Liver (tissue), 9 donors: ENCODE data around the gene KRTAP3-1. TPM values are rescaled to one million over a fixed set of nuclear protein-coding genes. Genes with fewer than 3 reads are reported as not detected.

Experiments
- DNase-seq: peaks from one replicate; pipeline ENCODE4 v3.0.0-alpha.2; 2017; ENCODE audit warnings: low spot score
- H3K27ac ChIP-seq, 2 donors: one replicate each; pipeline ENCODE4 v1.7.0; 2013; ENCODE audit warnings: inconsistent platforms in 2 of 2, low read length in 2 of 2, control low read depth in 1 of 2, low read depth in 1 of 2, mild to moderate bottlenecking in 1 of 2
- H3K27me3 ChIP-seq, 4 donors: one replicate each; pipeline versions ENCODE4 v1.6.1 to v1.7.0; 2013; ENCODE audit warnings: low read length in 3 of 4, inconsistent platforms in 1 of 4, mild to moderate bottlenecking in 1 of 4, moderate library complexity in 1 of 4; ENCODE audit not compliant: control insufficient read depth in 4 of 4, insufficient read depth in 4 of 4
- H3K36me3 ChIP-seq, 4 donors: one replicate each; pipeline versions ENCODE4 v1.6.1 to v1.7.0; 2013; ENCODE audit warnings: low read length in 3 of 4, mild to moderate bottlenecking in 3 of 4, low read depth in 1 of 4, moderate library complexity in 1 of 4; ENCODE audit not compliant: control insufficient read depth in 4 of 4, insufficient read depth in 3 of 4
- H3K4me1 ChIP-seq, 4 donors: one replicate each; pipeline versions ENCODE4 v1.6.1 to v1.7.0; 2013; ENCODE audit warnings: low read length in 3 of 4, mild to moderate bottlenecking in 3 of 4, moderate library complexity in 1 of 4; ENCODE audit not compliant: control insufficient read depth in 4 of 4, insufficient read depth in 4 of 4
- H3K4me3 ChIP-seq, 3 donors: one replicate each; pipeline versions ENCODE4 v1.6.1 to v1.7.0; 2013; ENCODE audit warnings: low read length in 3 of 3, control low read depth in 1 of 3, low read depth in 1 of 3, mild to moderate bottlenecking in 1 of 3
- H3K9ac ChIP-seq, 2 donors: one replicate each; pipeline ENCODE4 v1.7.0; 2013; ENCODE audit warnings: low read length in 2 of 2, mild to moderate bottlenecking in 2 of 2, moderate library complexity in 2 of 2, control low read depth in 1 of 2, low read depth in 1 of 2
- H3K9me3 ChIP-seq, 4 donors: one replicate each; pipeline versions ENCODE4 v1.6.1 to v1.7.0; 2013; ENCODE audit warnings: low read length in 3 of 4; ENCODE audit not compliant: control insufficient read depth in 4 of 4
- ATF3 ChIP-seq: IDR thresholded peaks from 2 replicates; pipeline ENCODE4 v1.6.1; 2016; ENCODE audit warnings: antibody characterized with exemption
- CTCF ChIP-seq: fragments of 150-350 bp; IDR thresholded peaks from 2 replicates; pipeline ENCODE4 v1.5.1; 2017; ENCODE audit warnings: improper control_type of control experiment, low read depth, low read length; ENCODE audit not compliant: missing input control
- EGR1 ChIP-seq, 2 donors: IDR thresholded peaks; 2 replicates each; pipeline ENCODE4 v1.6.1; 2016 to 2018; ENCODE audit warnings: antibody characterized with exemption in 2 of 2, low read depth in 2 of 2
- FOXA1 ChIP-seq: IDR thresholded peaks from 2 replicates; pipeline ENCODE4 v1.6.1; 2016; ENCODE audit warnings: antibody characterized with exemption
- FOXA2 ChIP-seq: IDR thresholded peaks from 2 replicates; pipeline ENCODE4 v1.6.1; 2016; ENCODE audit warnings: antibody characterized with exemption
- GABPA ChIP-seq, 2 donors: IDR thresholded peaks in 1 of 2; conservative IDR thresholded peaks in 1 of 2; 2 replicates each; pipeline ENCODE4 v1.6.1; 2016; ENCODE audit warnings: antibody characterized with exemption in 2 of 2, mild to moderate bottlenecking in 1 of 2, moderate library complexity in 1 of 2
- HNF4A ChIP-seq, 2 donors: conservative IDR thresholded peaks; 2 replicates each; pipeline ENCODE4 v1.6.1; 2016; ENCODE audit warnings: antibody characterized with exemption in 2 of 2, mild to moderate bottlenecking in 2 of 2
- HNF4G ChIP-seq: IDR thresholded peaks from 2 replicates; pipeline ENCODE4 v1.6.1; 2016; ENCODE audit warnings: antibody characterized with exemption
- JUND ChIP-seq, 2 donors: IDR thresholded peaks; 2 replicates each; pipeline ENCODE4 v1.6.1; 2016; ENCODE audit warnings: antibody characterized with exemption in 2 of 2
- MAX ChIP-seq: IDR thresholded peaks from 2 replicates; pipeline ENCODE4 v1.6.1; 2016; ENCODE audit warnings: antibody characterized with exemption
- NR2F2 ChIP-seq: IDR thresholded peaks from 2 replicates; pipeline ENCODE4 v1.6.1; 2016; ENCODE audit warnings: antibody characterized with exemption
- RAD21 ChIP-seq, 2 donors: IDR thresholded peaks; 2 replicates each; pipeline ENCODE4 v1.6.1; 2016; ENCODE audit warnings: antibody characterized with exemption in 2 of 2, mild to moderate bottlenecking in 2 of 2
- REST ChIP-seq: IDR thresholded peaks from 2 replicates; pipeline ENCODE4 v1.6.1; 2016; ENCODE audit warnings: antibody characterized with exemption, mild to moderate bottlenecking
- SP1 ChIP-seq: IDR thresholded peaks from 2 replicates; pipeline ENCODE4 v1.6.1; 2018; ENCODE audit warnings: antibody characterized with exemption, mild to moderate bottlenecking
- TAF1 ChIP-seq: conservative IDR thresholded peaks from 2 replicates; pipeline ENCODE4 v1.6.1; 2016; ENCODE audit warnings: antibody characterized with exemption, mild to moderate bottlenecking
- YY1 ChIP-seq: IDR thresholded peaks from 2 replicates; pipeline ENCODE4 v1.6.1; 2016; ENCODE audit warnings: antibody characterized with exemption, mild to moderate bottlenecking
- ZBTB33 ChIP-seq: IDR thresholded peaks from 2 replicates; pipeline ENCODE4 v1.6.1; 2016; ENCODE audit warnings: antibody characterized with exemption
- WGBS: extraction: QIAGEN DNeasy Blood & Tissue Kit; methylation state at CpG from one replicate; pipeline ENCODE4 v1.1.7; 2013; 5-methylcytosine and 5-hydroxymethylcytosine counted together
- polyA plus RNA-seq, 2 donors: library from polyadenylated mRNA; stranded (reverse) in 1 of 2; unstranded in 1 of 2; fragments of 200-250 nt in 1 of 2; fragments of >200 nt in 1 of 2; fragmentation: Nextera tagmentation in 1 of 2; extraction: Ambion mirVana in 1 of 2; gene quantifications; one replicate each; pipeline versions ENCODE4 v1.2.1 to v1.2.3, GENCODE V29; 2013 to 2015
- total RNA-seq, 2 donors: library from RNA; depleted of rRNA; stranded (reverse); fragments of >200 nt; gene quantifications; one replicate each; pipeline ENCODE4 v1.2.3, GENCODE V29; 2014
- donor health status: healthy.
- donor health status: healthy.
- donor health status: healthy.
- donor health status: healthy.
- donor health status: healthy.

The KRTAP3-1 gene
- total and polyA plus RNA-seq, 4 donors: not detected

GRCh38 chr17:41015454-41015853 lies 6.5 kb upstream of the KRTAP3-1 start:
- Histone ChIP-seq H3K4me3 (no peak overlapping the region), H3K9me3 (no peaks in the 10 kb centered on the region), H3K27ac (no peak overlapping the region), H3K36me3 (no peaks in the 10 kb centered on the region), H3K9ac (no peak overlapping the region), H3K4me1 (no peaks in the 10 kb centered on the region), H3K27me3 (peaks cover 0 to 4% (median 0%) of the 10 kb centered on the region in 4 donors)
- TF ChIP-seq REST: no peak
- no peak for TF ChIP-seq HNF4G
- no peak for TF ChIP-seq ATF3
- no peak for TF ChIP-seq YY1
- TF ChIP-seq GABPA (IDR thresholded peaks at IDR 0.05 in 1 of 2, conservative IDR thresholded peaks at IDR 0.05 in 1 of 2): no peak
- TF ChIP-seq FOXA2: no peak
- TF ChIP-seq RAD21 (IDR thresholded peaks at IDR 0.05): no peak
- TF ChIP-seq TAF1: no peak
- TF ChIP-seq EGR1 (IDR thresholded peaks at IDR 0.05; ENCODE audit: low read depth in 2 of 2): no peak
- WGBS: 74% methylated on average over 7 of the region's 7 CpGs
- DNase-seq: no peak

- TF ChIP-seq JUND (IDR thresholded peaks at IDR 0.05) (no peak), MAX (no peak), NR2F2 (no peak), GABPA (IDR thresholded peaks at IDR 0.05 in 1 of 2, conservative IDR thresholded peaks at IDR 0.05 in 1 of 2) (no peak), FOXA1 (no peak), EGR1 (IDR thresholded peaks at IDR 0.05; ENCODE audit: low read depth in 2 of 2) (no peak), HNF4G (no peak), RAD21 (IDR thresholded peaks at IDR 0.05) (no peak), ZBTB33 (no peak), TAF1 (no peak), SP1 (no peak), ATF3 (no peak), CTCF (no peak), REST (no peak), HNF4A (conservative IDR thresholded peaks at IDR 0.05) (no peak)
- Histone ChIP-seq H3K9me3 (no peaks in the 10 kb centered on the region), H3K9ac (no peak overlapping the region), H3K27ac (no peak overlapping the region), H3K4me3 (no peak overlapping the region), H3K27me3 (peaks cover 0 to 4% (median 0%) of the 10 kb centered on the region in 4 donors), H3K36me3 (no peaks in the 10 kb centered on the region), H3K4me1 (no peaks in the 10 kb centered on the region)
- WGBS: 52% methylated on average over 1 of the region's 1 CpG
- DNase-seq: no peak
These were observed 4.7 kb upstream of the KRTAP3-1 start for GRCh38 chr17:41013606-41014005.
